HG03280 (cell line): Measurements from ENCODE around the gene MTMR11.

Source experiments
- ATAC-seq: cut with Tn5 transposase; IDR thresholded peaks from one replicate; pipeline ENCODE4 v1.9.1; 2021; ENCODE audit warnings: mild to moderate bottlenecking, moderate library complexity; ENCODE audit not compliant: unreplicated experiment

Gene MTMR11

DNA sequence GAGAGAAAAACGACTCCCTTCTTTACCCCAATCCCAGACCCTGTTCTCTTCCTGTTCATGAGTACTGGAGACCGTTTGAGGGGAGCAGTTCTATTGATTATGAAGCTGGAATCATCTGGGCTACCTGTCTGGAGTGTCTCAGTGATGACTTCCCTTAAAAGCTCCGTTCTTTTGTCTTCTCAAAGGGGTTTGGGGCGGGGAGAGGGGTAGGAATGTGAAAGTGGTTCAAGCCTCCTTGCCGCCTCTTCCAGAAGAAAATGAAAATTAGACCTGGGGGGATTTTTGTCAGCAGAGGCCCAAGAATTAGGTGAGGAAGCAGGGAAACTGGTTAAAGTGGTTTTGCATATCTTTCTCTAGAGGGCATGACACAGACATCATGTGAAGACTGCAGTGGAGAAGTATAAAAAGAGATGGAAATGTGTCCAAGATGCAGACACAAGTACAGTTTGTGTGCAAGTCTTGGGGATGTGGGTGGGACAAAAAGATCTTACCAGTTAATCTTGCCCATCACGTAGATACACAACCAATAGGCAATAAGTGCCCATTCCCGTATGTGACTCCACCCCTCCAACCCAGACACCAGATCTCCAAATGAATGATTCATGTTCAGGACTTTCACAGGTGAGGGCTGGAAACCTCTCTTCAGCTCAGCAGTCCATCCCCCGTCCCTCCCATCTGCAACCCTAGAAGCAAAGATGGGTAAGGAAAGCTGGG, 470 bp upstream of the MTMR11 start:
- no peak for ATAC-seq

DNA sequence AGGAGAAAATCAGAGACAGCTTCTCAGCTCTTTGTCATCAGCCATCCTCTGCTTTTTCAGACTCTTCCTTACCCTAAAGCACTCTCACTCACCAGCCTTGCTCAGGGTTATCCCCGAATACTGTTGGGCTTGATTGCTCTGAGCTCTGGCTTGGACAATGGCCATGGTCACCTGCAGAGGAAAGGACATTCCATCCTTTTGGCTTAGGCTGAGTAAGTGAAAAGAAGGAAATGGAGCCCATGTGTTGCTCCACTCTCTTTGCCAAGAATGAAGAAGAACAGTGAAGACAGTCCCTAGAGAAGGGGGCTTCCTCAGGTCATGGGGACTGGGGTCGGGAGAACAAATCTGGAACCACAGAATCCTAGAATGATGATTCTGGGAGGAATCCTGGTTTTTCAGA, 2.3 kb downstream of the MTMR11 start:
- ATAC-seq: no peak

DNA sequence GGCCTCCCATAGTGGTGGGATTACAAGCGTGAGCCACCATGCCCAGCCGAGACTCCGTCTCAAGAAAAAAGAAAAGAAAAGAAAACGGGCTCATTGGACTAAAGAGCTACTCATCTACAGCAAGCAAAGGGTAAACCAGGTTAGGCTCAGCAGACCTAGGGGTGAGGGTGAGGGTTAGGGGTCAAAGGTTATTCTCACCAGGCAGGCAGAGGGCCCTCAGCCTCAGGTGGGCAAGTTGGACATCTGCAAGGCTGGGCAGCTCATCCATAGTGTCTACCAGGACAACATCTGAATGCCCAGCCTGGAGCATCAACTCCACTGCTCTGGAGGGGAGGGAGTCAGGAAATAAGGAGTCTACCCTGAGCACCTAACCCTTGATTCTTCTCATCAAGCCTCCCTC, 3.5 kb downstream of the MTMR11 start:
- ATAC-seq: no peak

DNA sequence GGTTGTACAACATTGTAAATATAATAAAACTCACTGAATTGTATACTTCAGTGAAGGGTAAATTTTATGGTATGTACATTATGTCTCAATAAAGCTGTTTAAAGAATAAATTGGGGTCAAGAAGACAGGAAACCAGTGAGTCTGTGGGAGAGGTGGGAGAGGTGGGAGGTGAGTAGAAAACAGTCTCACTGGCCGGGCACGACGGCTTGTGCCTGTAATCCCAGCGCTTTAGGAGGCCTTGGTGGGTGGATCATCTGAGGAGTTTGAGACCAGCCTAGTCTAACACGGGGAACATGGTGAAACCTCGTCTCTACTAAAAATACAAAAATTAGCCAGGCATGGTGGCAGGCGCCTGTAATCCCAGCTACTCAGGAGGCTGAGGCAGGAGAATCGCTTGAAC, 4.2 kb downstream of the MTMR11 start:
- no peak for ATAC-seq

DNA sequence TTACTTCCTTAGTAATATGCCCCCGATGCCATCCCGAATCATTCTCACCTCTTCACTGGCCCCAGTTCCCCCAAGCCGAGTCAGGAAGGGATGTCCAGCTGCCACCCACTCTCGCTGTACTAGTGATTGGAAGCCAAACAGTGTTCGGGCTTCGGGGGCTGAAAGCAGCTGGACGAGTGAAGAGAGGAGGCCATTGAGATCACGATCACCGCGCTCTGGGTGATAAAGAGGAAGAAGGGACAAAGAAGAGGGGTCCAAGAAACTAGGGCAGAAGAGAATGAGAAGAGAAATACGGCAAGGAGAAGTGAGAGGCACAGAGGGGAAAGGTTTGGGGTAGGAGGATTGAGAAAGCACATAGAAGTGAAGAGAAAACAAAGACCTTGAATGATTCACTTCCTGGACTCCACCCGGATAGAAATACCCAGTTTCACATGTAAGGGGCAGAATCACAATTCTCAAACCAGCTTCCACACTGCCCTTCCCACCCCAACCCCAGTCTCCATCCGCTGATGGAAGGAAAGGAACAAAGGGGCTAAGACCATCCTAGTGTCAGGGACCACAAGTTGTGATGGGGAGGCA, 5.4 kb downstream of the MTMR11 start:
- ATAC-seq: no peak

DNA sequence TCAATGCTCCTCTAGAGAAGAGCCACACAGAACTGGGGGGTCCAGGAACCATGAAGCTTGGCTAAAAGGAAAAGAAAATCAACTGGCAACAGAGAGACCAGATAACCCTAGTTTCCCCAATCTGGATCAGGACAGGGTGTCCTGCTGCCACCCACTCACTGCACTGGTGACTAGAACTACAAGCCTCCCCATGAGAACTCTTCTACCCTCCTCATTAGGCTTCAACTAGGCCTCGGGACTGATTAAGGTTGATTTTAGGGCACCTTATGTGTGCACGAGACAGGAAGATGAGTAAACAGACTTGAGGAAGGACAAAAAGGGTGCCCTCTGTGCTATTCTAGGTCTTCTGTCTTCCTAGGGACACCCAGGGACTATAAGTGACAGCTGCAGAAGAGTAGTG, 6.8 kb downstream of the MTMR11 start:
- no peak for ATAC-seq

DNA sequence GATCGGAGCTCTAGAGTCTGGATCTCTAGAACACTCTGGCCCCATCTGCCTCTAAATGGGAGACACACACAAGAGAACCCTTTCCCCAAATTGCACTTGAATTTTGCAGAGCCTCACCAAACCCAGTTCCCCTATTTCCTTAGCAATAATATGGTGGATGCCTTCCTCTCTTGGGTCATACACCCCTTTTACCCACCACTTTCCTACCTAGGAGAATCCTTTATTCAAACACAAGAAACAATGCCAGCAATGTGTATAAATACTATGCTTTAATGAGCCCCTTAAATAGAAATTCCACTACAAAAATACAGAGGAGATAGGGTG, 8.3 kb downstream of the MTMR11 start:
- ATAC-seq: no peak

DNA sequence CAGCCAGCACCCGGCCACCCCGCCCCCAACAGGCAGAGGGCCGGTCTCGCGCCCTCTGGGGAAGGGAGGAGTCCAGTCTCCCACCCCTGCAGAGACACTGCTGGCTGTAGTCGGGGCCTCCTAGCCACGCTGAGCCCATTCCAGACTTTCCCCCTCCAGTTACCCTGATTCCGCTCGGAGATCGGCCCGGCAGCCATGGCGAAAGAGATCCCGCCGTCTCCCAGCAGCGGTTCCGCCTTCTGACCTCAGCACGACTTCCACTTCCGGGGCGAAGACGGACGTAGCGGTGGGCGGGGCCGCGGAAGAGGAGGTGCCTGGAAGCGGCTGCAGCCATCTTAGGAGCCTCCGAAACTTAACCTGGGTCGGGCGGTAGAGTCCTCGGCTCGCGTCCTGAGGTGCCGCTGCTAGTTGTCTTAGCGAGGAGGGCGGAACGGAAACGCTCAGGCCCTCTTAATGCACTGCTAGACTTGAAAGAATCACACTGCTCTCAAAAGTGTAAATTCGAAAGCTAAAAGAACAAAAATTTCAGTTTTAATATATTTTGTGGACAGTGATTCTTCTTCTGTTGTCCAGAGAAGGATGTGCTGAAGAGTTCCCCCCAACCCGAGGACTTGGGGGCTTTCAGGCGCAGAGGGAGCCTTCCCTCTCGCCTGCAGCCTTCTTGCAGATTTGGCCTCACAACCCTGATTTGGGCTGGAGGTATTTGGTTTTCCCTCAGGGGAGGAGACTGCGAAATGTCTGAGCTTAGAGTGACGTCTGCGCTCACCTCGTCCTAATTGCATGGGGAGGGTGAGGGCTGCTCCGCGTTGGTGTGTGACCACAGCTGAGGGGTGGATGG, 8.9 kb downstream of the MTMR11 start, which contains the start of gene SF3B4:
Gene SF3B4 (minus strand): TSS at position 241 of the 838 bp plus-strand sequence. CDS start 44 bp downstream, at position 197.
- ATAC-seq: peak; percentile 95

DNA sequence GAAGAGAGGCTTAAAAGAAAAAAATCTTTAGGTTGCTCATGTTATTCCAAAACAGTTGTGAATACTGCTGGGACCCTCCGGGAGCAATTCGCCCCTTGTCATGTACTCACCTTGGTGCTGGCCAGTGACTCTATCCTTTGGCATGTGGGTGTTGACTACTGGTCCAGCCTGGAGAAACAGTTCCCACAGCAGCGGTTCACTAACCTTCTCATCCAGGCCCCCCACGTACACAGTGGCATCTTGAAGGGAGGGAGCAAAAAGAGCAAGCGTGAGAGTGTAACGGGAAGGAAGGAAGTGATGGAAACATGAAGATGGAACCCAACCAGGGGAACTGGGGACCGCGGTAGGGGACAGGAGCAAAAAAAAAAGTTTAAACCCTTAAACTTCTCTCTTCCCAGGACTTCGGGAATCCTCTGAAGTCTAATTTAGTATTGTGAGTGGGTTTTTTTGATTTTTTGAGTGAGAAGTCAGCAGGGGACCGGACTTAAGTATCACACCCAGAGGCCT, 9.6 kb downstream of the MTMR11 start:
- ATAC-seq: no peak

DNA sequence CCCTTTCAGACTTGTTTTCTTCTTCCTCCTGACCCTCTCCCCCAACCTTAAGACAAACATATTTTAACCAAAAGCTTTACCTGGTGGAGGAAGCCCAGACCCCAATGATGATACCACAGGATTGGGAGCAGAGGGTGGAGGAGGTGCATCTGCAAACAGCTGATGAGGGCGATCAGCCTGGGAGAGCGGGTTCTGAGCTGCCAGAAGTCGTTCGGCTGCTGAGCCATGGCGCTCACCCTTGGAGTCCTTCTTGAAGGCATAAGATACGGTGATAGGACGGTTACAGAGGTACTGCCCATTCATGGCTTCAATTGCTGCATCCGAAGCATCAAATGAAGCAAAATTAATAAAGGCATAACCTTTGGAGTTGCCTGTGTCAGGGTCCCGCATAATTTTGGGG, 10.4 kb downstream of the MTMR11 start:
- no peak for ATAC-seq

DNA sequence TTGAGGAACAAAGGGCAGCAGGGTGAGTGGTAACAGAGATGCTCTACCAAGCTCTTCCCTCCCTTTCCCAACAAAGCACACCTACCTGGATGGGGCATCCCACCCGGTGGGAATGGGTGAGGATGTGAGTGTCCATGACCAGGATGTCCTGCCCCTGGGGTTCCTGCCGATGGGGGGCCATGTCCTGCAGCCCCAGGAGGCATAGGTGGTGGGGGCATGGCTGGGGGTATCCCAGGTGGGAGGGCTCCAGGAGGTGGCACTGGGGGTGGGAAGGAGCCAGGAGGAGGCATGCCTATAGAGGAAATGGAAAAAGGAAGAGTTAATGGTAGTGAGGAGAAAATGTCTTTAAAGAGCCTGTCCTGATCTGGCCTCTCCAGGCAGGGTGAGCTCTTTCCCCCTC, 10.9 kb downstream of the MTMR11 start:
- no peak for ATAC-seq

DNA sequence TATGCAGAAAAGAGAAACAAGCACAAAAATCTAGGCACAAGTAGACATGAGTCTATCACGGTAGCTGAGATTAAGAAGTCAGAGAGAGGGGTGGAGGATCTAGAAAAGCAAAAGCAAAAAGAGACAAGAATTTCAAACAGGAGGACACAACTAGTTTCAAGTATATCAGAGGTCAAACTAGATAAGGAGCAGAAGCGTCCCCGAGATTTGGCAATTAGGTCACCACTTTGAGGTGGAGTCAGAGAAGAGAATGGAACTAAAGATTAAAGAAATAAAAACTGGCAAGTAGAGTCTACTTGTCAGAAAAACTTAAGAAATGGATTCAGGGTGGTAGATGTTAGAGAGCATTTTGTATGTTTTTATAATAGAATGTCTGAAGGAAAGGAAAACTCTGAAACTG, 11.3 kb downstream of the MTMR11 start:
- ATAC-seq: no peak

DNA sequence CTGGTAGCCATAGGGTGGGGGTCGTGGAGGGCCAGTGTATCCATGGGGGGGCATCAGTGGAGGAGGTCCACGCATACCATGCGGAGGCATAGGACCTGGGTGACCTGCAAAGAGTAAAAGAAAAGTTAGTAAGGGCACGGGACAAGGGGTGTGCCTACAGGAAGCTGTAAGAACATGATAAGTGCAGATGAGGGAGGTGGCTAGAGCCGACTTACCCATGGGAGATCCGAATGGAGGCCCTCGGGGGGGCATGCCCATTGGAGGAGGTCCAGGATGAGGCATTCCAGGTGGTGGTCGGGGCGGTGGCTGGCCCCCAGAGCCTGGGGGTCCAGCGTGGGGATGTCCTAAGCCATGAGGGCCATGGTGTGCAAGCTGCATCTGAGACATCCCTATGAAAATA, 13.1 kb downstream of the MTMR11 start:
- no peak for ATAC-seq

DNA sequence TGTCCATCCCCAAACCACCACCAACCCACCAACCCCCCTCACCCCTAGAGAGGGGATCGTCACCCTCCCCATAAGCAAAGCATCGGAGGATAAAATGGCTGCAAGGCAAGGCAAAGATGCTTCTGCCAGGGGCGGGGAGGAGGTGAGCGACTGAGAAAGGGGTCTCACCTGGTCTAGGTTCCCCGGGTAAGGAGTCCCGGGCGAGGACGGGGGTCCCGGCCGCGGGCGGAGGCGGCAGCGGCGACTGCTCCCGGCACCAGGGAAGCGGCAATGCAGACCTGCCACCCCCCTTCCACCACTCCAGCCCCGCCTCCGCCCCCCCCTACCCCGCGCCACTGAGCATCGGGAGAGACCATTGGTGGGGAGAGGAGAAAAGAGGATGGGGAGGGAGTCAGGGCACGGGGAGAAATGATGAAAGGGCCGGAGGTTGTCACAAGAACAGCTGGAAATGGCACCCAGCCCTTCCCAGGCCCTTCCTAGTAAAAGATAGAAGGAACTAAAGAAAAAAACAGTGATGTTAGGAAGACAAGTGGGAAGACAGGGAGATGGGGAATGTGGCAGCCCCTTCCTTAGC, 19.0 kb downstream of the MTMR11 start, which contains the start of gene SV2A:
Gene SV2A (minus strand): TSS at position 274 of the 574 bp plus-strand sequence. CDS start 4,004 bp downstream, outside the sequence.
- ATAC-seq: no peak

DNA sequence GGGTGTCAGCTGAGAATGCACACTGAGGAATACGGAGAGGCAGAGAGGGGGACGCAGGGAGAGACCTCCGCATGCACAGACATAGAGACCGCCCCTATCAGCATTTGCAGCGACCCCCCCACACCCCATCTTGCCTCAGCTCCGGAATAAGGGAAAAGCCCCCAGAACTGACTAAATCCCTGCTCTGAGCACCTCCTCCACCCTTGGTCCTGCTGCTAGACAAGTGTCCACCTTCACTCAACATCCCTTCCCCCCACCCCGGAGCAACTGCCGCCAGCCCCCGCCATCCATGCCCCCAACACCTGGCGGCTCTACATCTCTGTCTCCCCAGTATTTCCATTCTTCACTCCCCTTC, 19.8 kb downstream of the MTMR11 start:
- no peak for ATAC-seq

DNA sequence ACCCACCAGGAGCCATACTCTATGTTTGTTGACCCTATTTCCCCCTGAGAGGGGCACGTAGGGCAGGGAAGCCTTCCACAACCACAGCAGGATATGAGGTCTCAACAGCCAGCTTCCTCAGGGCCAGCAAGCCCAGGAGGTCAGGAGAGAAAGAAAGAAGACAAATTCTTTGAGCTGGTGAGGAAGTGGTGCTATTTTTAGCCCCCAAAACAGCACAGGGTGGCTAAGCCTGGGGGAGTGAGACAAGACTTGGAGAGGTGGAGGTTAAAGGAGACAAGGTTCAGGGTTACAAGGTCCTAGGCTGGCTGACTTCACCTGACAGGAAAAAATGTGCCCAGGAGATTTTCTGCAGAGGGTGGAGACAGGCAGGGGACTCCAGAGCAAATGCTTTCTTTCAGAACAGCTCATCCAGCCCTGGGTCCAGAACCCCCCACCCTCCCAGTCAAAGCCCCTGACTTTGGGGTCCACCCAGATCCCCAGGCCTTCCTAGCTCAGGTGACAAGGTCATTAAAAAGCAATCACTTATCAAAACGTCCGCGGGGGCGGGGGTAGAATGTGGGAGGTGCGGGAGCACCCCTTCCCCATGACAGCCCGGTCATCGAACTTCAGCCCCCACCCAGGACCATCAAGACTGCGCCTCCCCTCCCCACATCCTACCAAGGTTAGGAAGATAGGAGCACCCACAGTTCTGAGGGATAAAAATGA, 20.3 kb downstream of the MTMR11 start:
- no peak for ATAC-seq

DNA sequence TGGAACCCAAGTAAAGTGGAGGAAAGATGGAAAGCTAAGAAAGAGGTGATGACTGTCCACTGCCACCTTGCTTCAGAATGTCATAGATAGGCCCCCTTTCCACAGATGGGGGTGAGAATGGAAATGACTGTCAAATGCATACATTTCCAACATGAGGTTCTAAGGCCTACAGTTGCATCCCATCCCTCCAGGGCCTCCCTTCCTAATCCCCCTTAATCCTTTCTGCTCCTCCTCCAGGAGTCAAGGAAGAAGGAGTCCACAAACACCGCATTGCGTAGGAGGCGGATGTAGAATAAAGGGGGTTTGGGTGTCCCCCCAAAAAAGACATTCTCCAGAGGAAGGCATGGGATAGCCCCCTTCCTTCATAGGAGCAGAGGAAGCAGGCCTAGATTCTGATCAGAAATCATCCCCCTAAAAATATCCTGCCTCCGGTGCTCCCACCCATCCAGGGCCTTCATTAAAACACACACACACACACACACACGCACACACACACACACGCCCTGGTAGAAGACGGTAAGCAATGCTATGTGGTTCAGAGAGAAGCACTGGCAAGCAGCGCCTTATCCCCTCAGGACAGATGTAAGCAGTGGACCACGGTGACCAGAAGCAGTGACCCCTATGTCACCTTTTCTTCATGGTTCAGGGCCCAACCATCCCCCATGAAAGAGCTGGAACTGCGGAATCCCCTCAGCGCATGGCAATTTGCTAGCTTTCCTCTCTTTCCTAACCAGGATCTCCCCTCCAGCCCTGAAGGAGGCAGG, 21.1 kb downstream of the MTMR11 start:
- ATAC-seq: no peak

DNA sequence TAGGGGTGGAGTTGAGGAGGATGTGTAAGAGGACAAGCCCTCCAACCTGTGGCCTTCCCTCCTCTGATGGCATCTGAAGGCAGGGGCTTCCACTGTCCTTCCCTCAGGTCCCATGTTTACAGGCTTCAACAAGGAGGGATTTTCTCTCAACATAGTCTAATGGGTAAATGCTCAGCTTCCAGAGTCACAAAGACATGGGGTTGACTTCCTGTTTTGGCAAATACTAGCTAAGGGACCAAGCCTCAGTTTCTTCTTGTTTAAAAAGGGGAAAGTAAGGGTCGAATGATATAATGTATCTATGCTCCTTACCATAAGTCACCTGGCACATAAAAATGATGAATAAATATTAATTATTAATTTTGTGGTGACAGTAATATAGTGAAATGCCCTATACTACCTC, 22.1 kb downstream of the MTMR11 start:
- ATAC-seq: no peak

DNA sequence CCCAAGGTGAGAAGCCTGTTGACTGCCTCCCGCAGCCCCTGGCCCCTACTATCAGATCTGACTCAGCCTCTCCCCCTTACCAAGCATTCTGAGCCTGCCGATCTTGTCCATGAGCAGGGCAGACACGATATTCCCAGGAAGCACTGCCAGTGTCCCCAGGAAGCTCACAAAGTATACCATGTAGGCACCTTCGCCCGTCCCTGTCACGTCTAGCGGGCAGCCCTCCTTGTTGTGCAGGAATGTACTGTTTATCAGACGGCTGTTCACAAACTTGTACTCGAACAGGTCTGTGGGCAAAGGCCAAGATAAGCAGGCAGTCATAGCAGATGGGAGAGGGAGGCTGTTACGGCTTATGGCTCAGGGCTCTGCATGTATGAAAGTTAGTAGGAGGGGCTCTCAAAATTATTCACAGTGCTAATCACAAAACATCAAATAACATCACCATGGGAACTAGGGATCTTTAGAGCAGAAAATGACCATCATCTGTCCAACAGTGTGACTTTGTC, 30.1 kb downstream of the MTMR11 start:
- no peak for ATAC-seq
